Measurements from ENCODE around the gene ZNF653. TPM values are rescaled to one million over a fixed set of nuclear protein-coding genes. Genes with fewer than 3 reads are reported as not detected.

ZNF653 gene
- polyA plus RNA-seq, 2 of the 4 experiments (the other 2 are of a cell fraction) = 2.9 to 4.2 TPM

GRCh38 chr19:11519138-11519537 lies 13.5 kb upstream of the ZNF653 start:
- DNase-seq (ENCODE audit: low read depth in 1 of 2, low spot score in 1 of 2) (no peak), ATAC-seq (peak in 1 of 2 experiments; percentile 30; a peak in 1 of 6 replicates), FAIRE-seq (no peak)
- 72% methylated on average over 6 of the region's 9 CpGs for WGBS (ENCODE audit: missing lambda C conversion rate)
- Histone ChIP-seq H3K9me3 (no peaks in the 10 kb centered on the region), H3K27ac (no peak overlapping the region), H3K4me1 (0 out of 3 replicates have a peak, but pooled peaks cover 4% of the 10 kb centered on the region), H3K4me3 (no peak overlapping the region), H3K4me2 (no peak overlapping the region)
- ChIA-PET POLR2A (no interaction called here), CTCF (interaction anchor here (0.8 to 1.4 kb wide), 2 partner anchors 10 to 17 kb away, joined by 3 to 6 read pairs; no protein-coding TSS in a partner anchor)
- TF ChIP-seq BCL3 (IDR thresholded peaks at IDR 0.05) (no peak), NFE2L2 (conservative IDR thresholded peaks at IDR 0.05; ENCODE audit: low read length) (no peak), POLR2AphosphoS2 (conservative IDR thresholded peaks at IDR 0.05; ENCODE audit: low read length) (no peak), SREBF2 (IDR thresholded peaks at IDR 0.05) (no peak), ZC3H11A (IDR thresholded peaks at IDR 0.05) (no peak), SMC3 (IDR thresholded peaks at IDR 0.05) (no peak), HES2 (IDR thresholded peaks at IDR 0.05) (no peak), EP300 (IDR thresholded peaks at IDR 0.05) (no peak), BHLHE40 (IDR thresholded peaks at IDR 0.05; ENCODE audit: low read depth, low read length) (no peak), POLR2A (IDR thresholded peaks at IDR 0.05; ENCODE audit: low read length) (no peak), REST (IDR thresholded peaks at IDR 0.05) (no peak), FOSB (CRISPR knock-in tag; IDR thresholded peaks at IDR 0.05) (no peak), ZFP36 (IDR thresholded peaks at IDR 0.05; ENCODE audit: borderline replicate concordance, partially characterized antibody) (no peak), EHF (CRISPR knock-in tag; IDR thresholded peaks at IDR 0.05) (no peak), HDAC2 (IDR thresholded peaks at IDR 0.05) (no peak), JUNB (IDR thresholded peaks at IDR 0.05) (no peak), NPAS2 (CRISPR knock-in tag; IDR thresholded peaks at IDR 0.05; ENCODE audit: borderline replicate concordance) (no peak), E2F6 (IDR thresholded peaks at IDR 0.05; ENCODE audit: borderline replicate concordance, low read depth) (no peak), ATOH8 (CRISPR knock-in tag; IDR thresholded peaks at IDR 0.05; ENCODE audit: low read depth) (no peak), JUN (IDR thresholded peaks at IDR 0.05) (no peak)

GRCh38 chr19:11513946-11514345 lies 8.3 kb upstream of the ZNF653 start:
- H3K9me3 ChIP-seq = no peaks in the 10 kb centered on the region
- H3K4me3 ChIP-seq = no peak overlapping the region
- no peak for DNase-seq (ENCODE audit: low read depth in 1 of 2, low spot score in 1 of 2)
- CTCF ChIA-PET = interaction anchor here (1.7 kb wide), 1 partner anchor 31 kb away, joined by 5 read pairs; no protein-coding TSS in a partner anchor
- POLR2A ChIA-PET = no interaction called here
- H3K4me2 ChIP-seq = no peak overlapping the region
- ATAC-seq = no peak
- H3K4me1 ChIP-seq = no peaks in the 10 kb centered on the region
- no peak for FAIRE-seq
- no peak overlapping the region for H3K27ac ChIP-seq
- TF ChIP-seq RAD21 (conservative IDR thresholded peaks at IDR 0.05 in 1 of 2, IDR thresholded peaks at IDR 0.05 in 1 of 2) (no peak), RNF2 (IDR thresholded peaks at IDR 0.05; ENCODE audit: borderline replicate concordance, low read depth) (no peak), PHF8 (IDR thresholded peaks at IDR 0.05; ENCODE audit: borderline replicate concordance, low read depth) (no peak), HEYL (CRISPR knock-in tag; IDR thresholded peaks at IDR 0.05) (no peak), JUN (IDR thresholded peaks at IDR 0.05) (no peak), EHF (CRISPR knock-in tag; IDR thresholded peaks at IDR 0.05) (no peak), EHMT2 (IDR thresholded peaks at IDR 0.05; ENCODE audit: low read depth) (no peak), KDM1A (IDR thresholded peaks at IDR 0.05; ENCODE audit: low read depth) (no peak), NPAS2 (CRISPR knock-in tag; IDR thresholded peaks at IDR 0.05; ENCODE audit: borderline replicate concordance) (no peak)
- 95% methylated on average over 17 of the region's 20 CpGs for WGBS (ENCODE audit: missing lambda C conversion rate)
